Measurements from ENCODE around the gene FAIM.
"Not testable (repeated sequence)": the region's sequence is repeated elsewhere in the genome, so short reads cannot be mapped to it uniquely, and the experiment has no call there.

FAIM gene

GRCh38 chr3:138608322-138609135 lies at the start of gene FAIM:
FAIM (plus strand) TSS chr3:138608771; CDS start chr3:138619727, 10,956 bp downstream.
- DNase-seq (ENCODE audit: low read depth in 2 of 2), result peak; percentile 31 to 40

DNA sequence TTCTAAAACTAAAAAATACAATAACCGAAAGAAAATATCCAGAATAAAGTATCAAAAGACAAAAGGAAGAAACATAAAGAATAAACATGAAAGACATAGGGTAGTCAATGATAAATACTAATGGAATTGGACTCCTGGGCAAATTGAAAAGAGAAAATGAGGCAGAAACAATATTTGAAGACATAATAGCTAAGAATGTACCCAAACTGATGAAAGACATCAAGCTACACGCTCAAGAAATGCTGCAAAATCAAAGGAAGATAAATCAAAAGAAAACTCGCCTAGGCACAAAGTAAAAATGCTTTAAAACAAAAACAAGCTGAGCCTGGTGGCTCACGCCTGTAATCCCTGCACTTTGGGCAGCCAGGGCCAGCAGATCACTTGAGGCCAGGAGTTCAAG lies 49.4 kb upstream of the FAIM start:
- DNase-seq (ENCODE audit: low read depth in 2 of 2), result no peak

DNA sequence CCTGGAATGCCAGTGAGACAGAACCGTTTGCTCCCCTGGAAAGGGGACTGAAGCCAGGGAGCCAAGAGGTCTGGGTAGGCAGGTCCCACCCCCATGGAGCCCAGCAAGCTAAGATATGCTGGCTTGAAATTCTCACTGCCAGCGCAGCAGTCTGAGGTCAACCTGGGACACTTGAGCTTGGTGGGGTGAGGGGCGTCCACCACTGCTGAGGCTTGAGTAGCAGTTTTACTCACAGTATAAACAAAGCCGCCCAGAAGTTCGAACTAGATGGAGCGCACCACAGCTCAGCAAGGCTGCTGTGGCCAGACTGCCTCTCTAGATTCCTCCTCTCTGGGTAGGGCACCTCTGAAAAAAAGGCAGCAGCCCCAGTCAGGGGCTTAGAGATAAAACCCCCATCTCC lies 48.1 kb upstream of the FAIM start:
- DNase-seq (ENCODE audit: low read depth in 2 of 2), result no peak

GRCh38 chr3:138562902-138563301 lies 45.7 kb upstream of the FAIM start:
- not testable (repeated sequence) for DNase-seq (ENCODE audit: low read depth in 2 of 2)

- not testable (repeated sequence) for DNase-seq (ENCODE audit: low read depth in 2 of 2)
Observed at GRCh38 chr3:138566293-138566692, 42.3 kb upstream of the FAIM start.

GRCh38 chr3:138567403-138567802 lies 41.2 kb upstream of the FAIM start:
- no peak for DNase-seq (ENCODE audit: low read depth in 2 of 2)

DNA sequence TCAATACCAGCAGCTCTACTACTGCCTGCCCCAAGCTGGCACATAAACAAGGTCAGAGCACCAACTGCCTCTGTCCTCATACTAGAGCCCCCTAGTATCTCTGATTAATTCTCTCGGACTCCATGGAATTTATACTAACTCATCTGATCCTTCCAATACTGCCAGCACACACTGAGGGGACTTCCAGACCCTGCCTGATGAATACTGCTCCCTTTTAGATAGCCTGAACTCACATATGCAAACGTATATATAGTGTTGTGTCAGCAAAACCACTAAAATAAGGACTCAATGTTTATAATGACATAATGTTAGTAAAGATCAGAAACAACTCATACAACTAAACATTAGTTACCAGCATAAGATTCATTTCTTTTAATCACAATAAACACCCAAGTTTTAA lies 39.5 kb upstream of the FAIM start:
- no peak for DNase-seq (ENCODE audit: low read depth in 2 of 2)

GRCh38 chr3:138569624-138570023 lies 38.9 kb upstream of the FAIM start:
- not testable (repeated sequence) for DNase-seq (ENCODE audit: low read depth in 2 of 2)

GRCh38 chr3:138573138-138573537 lies 35.4 kb upstream of the FAIM start:
- DNase-seq (ENCODE audit: low read depth in 2 of 2), result no peak

- DNase-seq (ENCODE audit: low read depth in 2 of 2), result no peak
Observed at GRCh38 chr3:138578141-138578540, 30.4 kb upstream of the FAIM start.

- no peak for DNase-seq (ENCODE audit: low read depth in 2 of 2)
Observed at GRCh38 chr3:138578961-138579574, 29.5 kb upstream of the FAIM start.

DNA sequence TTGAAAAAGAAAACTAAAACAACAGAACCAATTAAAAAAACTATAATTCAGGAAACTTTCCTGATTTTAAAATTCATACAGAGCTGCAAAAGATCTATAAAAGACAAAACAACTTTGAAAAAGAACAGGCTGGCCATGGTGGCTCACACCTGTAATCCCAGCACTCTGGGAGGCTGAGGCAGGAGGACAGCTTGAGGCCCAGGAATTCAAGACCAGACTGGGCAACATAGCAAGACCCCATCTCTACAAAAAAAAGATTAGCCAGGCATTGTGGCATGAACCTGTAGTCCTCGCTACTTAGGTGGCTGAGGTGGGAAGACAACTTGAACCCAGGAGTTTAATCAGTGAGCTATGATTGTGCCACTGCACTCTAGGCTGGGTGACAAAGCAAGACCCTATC lies 21.2 kb upstream of the FAIM start:
- no peak for DNase-seq (ENCODE audit: low read depth in 2 of 2)

GRCh38 chr3:138588445-138588844 lies 20.1 kb upstream of the FAIM start:
- no peak for DNase-seq (ENCODE audit: low read depth in 2 of 2)

GRCh38 chr3:138591392-138591791 lies 17.2 kb upstream of the FAIM start:
- DNase-seq (ENCODE audit: low read depth in 2 of 2), result no peak

DNA sequence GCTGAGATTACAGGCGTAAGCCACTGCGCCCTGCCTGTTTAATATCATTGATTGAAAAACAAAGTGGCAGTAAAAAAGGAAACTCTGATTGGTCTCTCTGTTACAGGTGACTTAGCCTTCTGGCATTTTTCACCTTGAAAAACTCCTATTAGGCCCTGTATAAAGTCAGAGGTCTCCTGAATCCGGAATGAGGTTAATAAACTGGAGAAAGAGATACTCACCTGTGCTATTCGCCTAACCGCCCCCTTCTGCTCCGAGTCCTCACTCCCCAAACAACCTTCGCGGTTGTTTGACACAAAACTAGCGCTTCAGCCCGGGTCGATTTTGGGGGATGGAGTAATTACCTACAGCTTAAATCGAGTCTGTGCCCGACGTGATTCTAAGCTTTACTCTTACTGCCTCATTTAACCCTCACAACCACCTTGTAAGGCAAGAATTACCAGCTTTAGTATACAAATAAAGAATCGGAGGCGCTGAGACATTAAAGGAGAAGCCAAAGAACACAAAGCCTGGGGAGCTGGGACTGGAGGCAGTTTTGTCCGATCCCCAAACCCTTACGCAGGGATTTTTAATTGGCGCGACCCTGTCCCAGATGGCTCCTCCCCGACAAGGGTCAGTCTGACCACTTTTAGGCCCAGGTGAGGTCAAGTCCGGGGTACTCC lies 15.0 kb upstream of the FAIM start:
- DNase-seq (ENCODE audit: low read depth in 2 of 2), result no peak

DNA sequence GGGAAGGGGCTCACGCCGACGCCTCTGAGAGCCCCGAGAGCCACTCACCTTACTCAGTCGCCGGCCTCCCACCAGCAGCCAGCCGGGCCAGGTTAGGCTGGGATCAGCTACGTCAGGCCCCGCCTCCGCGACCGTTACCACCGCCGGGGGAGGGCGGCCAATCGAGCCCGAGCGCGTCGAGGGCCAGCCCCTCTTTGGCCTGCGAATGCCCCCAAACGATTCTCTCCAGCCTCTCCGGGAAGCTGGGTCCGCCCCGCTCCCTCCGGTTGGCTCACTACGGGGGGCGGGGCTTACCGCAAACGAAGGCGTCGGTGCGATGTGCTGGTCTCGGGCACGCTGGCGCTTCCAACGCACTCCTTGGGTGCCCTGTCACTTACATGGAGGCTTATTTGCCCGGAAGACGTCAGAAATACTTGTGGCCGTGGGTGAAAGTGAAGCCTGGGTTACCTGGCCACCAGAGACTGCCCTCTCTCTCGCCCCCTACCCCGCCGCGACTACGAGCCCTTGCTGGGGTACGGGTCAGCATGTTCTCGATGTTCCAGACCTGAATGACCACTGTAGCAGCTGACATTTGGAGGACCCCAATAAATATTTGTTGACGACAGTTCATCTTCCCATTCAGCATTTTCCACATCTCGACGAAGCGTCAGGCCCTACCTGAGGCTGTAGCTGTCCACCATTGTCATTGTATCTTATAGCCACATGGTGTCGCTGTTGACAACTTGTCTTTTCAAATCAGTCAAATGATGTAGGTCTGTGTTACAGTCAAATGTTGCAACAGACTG lies 14.2 kb upstream of the FAIM start, which contains the start of gene CEP70:
Gene CEP70 (minus strand): TSS at position 111 of the 785 bp plus-strand sequence. CDS start 21,333 bp downstream, outside the sequence.
- DNase-seq (ENCODE audit: low read depth in 2 of 2), result peak; percentile 69 to 78

DNA sequence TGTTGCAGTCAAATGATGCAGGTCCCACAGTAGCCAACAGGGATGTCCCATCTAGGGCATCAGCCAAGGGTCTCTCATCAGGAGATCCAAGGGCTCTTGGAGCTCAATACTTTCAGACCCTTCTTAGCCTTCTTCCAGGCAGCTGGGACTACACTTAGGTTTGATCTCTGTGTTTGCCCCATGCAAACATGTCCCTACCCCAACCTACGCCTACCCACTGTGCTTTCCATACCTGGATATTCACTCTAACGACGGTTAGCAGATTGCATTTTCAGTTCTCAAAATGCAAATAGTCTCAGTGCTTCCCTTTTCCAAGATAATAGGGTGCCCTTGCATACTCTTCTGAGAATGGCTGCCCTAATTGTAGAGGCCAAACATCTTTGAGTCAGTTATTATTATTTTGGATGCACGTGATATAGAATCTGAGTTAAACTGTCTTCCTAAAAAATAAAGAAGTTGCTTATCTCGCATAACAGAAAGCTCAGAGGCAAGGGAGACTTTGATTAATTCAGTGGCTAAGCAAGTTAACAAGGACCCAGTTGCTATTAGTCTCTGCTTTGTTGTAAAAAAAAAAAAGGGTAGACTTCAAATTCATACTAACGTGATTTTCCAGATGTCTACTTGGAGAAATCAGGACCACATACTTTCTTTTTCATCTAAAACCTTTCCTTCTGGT lies 13.5 kb upstream of the FAIM start:
- no peak for DNase-seq (ENCODE audit: low read depth in 2 of 2)

DNA sequence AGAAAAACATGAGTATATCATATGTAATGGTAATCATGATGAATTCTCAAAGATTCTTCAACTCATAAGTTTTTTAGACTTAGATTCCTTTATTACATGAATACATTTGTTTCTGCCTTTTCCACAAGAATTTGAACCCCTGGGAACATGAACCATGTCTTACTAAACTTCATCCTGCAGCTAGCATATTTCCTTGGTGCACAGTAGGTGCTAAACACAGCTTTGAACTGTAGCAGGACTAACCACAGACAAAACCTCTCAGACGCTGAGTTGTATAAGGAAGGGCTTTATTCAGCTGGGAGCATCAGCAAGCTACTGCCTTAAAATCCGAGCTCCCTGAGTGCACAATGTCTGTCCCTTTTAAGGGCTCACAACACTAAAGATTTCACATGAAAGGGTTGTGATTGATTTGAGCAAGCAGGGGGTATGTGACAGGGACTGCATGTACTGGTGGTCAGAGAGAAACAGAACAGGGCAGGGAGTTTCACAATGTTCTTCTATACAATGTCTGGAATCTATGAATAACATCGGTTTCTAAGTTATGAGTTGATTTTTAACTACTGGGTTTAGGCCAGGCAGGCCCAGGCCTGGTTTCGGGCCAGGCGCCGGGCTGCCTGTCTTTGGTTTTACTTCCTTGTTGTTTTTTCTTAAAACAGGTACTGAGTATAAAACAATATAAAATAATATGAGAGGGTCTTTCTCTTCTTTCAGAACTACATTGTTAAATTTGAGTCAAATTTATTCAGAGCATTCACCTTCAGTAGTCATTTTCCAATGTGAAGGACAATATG lies 11.2 kb upstream of the FAIM start:
- DNase-seq (ENCODE audit: low read depth in 2 of 2), result not testable (repeated sequence)

DNA sequence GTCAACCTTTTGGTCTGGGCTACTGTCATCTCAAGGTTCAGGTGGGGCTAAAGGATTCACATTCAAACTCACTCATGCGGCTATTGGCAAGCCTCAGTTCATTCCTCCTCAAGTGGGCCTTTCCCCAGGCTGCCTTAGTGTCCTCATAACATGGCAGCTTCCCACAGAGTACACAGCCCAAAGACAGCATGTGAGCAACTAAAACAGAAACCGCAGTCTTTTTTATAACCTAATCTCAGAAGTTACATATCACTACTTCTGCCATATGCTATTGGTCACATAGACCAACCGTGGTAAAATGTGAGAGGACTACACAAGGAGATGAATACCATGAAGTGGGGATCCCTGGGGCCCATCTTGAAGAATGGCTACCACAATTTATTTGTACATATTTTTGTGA lies 10.0 kb upstream of the FAIM start:
- no peak for DNase-seq (ENCODE audit: low read depth in 2 of 2)

DNA sequence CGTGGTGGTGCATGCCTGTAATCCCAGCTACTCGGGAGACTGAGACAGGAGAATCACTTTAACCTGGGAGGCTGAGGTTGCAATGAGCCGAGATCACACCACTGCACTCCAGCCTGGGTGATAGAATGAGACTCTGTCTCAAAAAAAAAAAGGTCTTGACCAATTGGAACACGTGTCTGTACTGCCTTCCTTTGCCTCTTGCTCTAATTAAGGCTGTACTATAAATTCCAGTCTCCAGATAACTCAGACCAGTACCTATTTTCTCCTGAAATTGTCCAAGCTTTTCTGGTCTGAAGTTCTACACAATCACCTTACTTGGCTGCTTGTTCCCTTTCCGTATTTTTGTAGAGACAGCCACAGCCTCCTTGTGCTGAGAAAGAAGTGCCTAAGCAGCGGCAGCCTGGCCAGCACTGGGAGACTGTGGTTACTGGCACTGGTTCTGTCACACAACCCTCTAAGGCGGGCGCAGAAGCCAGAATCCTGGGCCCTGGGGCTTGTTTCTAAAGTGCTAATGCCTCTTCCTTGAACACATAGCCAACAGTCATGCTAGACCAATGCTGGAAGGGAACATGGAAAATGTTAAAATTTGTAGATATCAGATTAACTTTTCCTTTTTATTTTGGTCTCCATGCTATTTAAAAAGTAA lies 8.3 kb upstream of the FAIM start:
- DNase-seq (ENCODE audit: low read depth in 2 of 2), result no peak
